ENCODE results near the gene UBXN2A.

GRCh38 chr2:23944527-23944926 is 4.3 kb downstream of the UBXN2A start:
- TF ChIP-seq, protein P1, sequence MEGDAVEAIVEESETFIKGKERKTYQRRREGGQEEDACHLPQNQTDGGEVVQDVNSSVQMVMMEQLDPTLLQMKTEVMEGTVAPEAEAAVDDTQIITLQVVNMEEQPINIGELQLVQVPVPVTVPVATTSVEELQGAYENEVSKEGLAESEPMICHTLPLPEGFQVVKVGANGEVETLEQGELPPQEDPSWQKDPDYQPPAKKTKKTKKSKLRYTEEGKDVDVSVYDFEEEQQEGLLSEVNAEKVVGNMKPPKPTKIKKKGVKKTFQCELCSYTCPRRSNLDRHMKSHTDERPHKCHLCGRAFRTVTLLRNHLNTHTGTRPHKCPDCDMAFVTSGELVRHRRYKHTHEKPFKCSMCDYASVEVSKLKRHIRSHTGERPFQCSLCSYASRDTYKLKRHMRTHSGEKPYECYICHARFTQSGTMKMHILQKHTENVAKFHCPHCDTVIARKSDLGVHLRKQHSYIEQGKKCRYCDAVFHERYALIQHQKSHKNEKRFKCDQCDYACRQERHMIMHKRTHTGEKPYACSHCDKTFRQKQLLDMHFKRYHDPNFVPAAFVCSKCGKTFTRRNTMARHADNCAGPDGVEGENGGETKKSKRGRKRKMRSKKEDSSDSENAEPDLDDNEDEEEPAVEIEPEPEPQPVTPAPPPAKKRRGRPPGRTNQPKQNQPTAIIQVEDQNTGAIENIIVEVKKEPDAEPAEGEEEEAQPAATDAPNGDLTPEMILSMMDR (conservative IDR thresholded peaks at IDR 0.05; ENCODE audit: low read length), result no peak
- TF ChIP-seq EZH2phosphoT487 (IDR thresholded peaks at IDR 0.05; ENCODE audit: borderline replicate concordance), result no peak
